WTC11 (cell line): ENCODE data around the gene ZBTB6. TPM values are rescaled to one million over a fixed set of nuclear protein-coding genes. Genes with fewer than 3 reads are reported as not detected.

Experiments used
- ATAC-seq: fragments of 200-7000 bp; cut with Tn5 transposase; 2 replicates; pipeline ENCODE4 v1.10.0; 2021; ENCODE audit warnings: mild to moderate bottlenecking, moderate library complexity
- CTCF ChIA-PET: fragments of 300-600 bp; sonication (Branson Sonifier 250); formaldehyde crosslinking; loops from one replicate; lab custom pipeline; 2021; ENCODE audit warnings: antibody characterized with exemption; lab: Charles Lee
- POLR2A ChIA-PET: fragments of 350-600 bp; sonication (Branson Sonifier 250); formaldehyde crosslinking; loops from one replicate; lab custom pipeline; 2021; ENCODE audit warnings: antibody characterized with exemption; lab: Charles Lee
- DNase-seq: peaks from one replicate; pipeline ENCODE4 v3.0.0; 2021; ENCODE audit warnings: low spot score
- H3K27ac Mint-ChIP-seq: 2 replicates; pipeline ENCODE4 v1.8.0; 2021; ENCODE audit warnings: mixed read lengths
- H3K27me3 Mint-ChIP-seq: 2 replicates; pipeline ENCODE4 v1.8.0; 2021; ENCODE audit warnings: low read depth, mild to moderate bottlenecking, moderate library complexity, mixed read lengths
- H3K36me3 Mint-ChIP-seq: 2 replicates; pipeline ENCODE4 v1.8.0; 2021; ENCODE audit warnings: mixed read lengths
- H3K4me1 Mint-ChIP-seq: 2 replicates; pipeline ENCODE4 v1.8.0; 2022; ENCODE audit warnings: mixed read lengths
- H3K4me3 Mint-ChIP-seq: 2 replicates; pipeline ENCODE4 v1.8.0; 2021; ENCODE audit warnings: mild to moderate bottlenecking, moderate library complexity, mixed read lengths
- H3K9me3 Mint-ChIP-seq: 2 replicates; pipeline ENCODE4 v1.8.0; 2021; ENCODE audit warnings: mixed read lengths
- CREM ChIP-seq: sonication (generic); formaldehyde crosslinking; IDR thresholded peaks from 2 replicates; pipeline ENCODE4 v1.8.1; 2022; ENCODE audit warnings: mild to moderate bottlenecking, missing genetic modification reagents, moderate library complexity
- ESRRA ChIP-seq: sonication (generic); formaldehyde crosslinking; IDR thresholded peaks from 2 replicates; pipeline ENCODE4 v1.8.1; 2022; ENCODE audit warnings: mild to moderate bottlenecking, missing genetic modification reagents, borderline replicate concordance
- FOXJ3 ChIP-seq: sonication (generic); formaldehyde crosslinking; IDR thresholded peaks from 2 replicates; pipeline ENCODE4 v1.9.0; 2021; ENCODE audit warnings: missing genetic modification reagents, mild to moderate bottlenecking, borderline replicate concordance
- FOXK1 ChIP-seq: sonication (generic); formaldehyde crosslinking; IDR thresholded peaks from 2 replicates; pipeline ENCODE4 v1.8.0; 2022; ENCODE audit warnings: mild to moderate bottlenecking, moderate library complexity, missing genetic modification reagents
- FOXP1 ChIP-seq: sonication (generic); formaldehyde crosslinking; IDR thresholded peaks from 2 replicates; pipeline ENCODE4 v1.8.0; 2022; ENCODE audit warnings: missing genetic modification reagents, mild to moderate bottlenecking, moderate library complexity, borderline replicate concordance
- GABPB1 ChIP-seq: sonication (generic); formaldehyde crosslinking; IDR thresholded peaks from 2 replicates; pipeline ENCODE4 v1.8.1; 2023; ENCODE audit warnings: mild to moderate bottlenecking, missing genetic modification reagents
- HMGA2 ChIP-seq: fragments of 250-450 bp; sonication (Bioruptor Pico); IDR thresholded peaks from 2 replicates; pipeline ENCODE4 v1.4.0; 2021; ENCODE audit warnings: mild to moderate bottlenecking, moderate library complexity
- KAT7 ChIP-seq: sonication (generic); formaldehyde crosslinking; IDR thresholded peaks from 2 replicates; pipeline ENCODE4 v1.8.1; 2023; ENCODE audit warnings: missing genetic modification reagents, mild to moderate bottlenecking, borderline replicate concordance
- NFYB ChIP-seq: sonication (generic); formaldehyde crosslinking; conservative IDR thresholded peaks from 2 replicates; pipeline ENCODE4 v1.8.0; 2022; ENCODE audit warnings: low read depth, missing genetic modification reagents
- SMAD4 ChIP-seq: sonication (generic); formaldehyde crosslinking; IDR thresholded peaks from 2 replicates; pipeline ENCODE4 v1.8.0; 2022; ENCODE audit warnings: mild to moderate bottlenecking, missing genetic modification reagents
- SOX15 ChIP-seq: fragments of 250-450 bp; sonication (Bioruptor Pico); IDR thresholded peaks from 2 replicates; pipeline ENCODE4 v1.9.0; 2021; ENCODE audit warnings: mild to moderate bottlenecking
- SP1 ChIP-seq: sonication (generic); formaldehyde crosslinking; conservative IDR thresholded peaks from 2 replicates; pipeline ENCODE4 v1.8.1; 2022; ENCODE audit warnings: missing genetic modification reagents
- ZBTB21 ChIP-seq: sonication (generic); formaldehyde crosslinking; IDR thresholded peaks from 2 replicates; pipeline ENCODE4 v1.8.1; 2023; ENCODE audit warnings: mild to moderate bottlenecking, missing genetic modification reagents, borderline replicate concordance
- ZNF219 ChIP-seq: sonication (generic); formaldehyde crosslinking; IDR thresholded peaks from 2 replicates; pipeline ENCODE4 v1.8.0; 2023; ENCODE audit warnings: missing genetic modification reagents, mild to moderate bottlenecking, borderline replicate concordance
- ZNF232 ChIP-seq: sonication (generic); formaldehyde crosslinking; IDR thresholded peaks from 2 replicates; pipeline ENCODE4 v1.8.0; 2022; ENCODE audit warnings: mild to moderate bottlenecking, missing genetic modification reagents
- ZNF263 ChIP-seq: sonication (generic); formaldehyde crosslinking; IDR thresholded peaks from 2 replicates; pipeline ENCODE4 v1.8.1; 2022; ENCODE audit warnings: low read depth, mild to moderate bottlenecking, moderate library complexity, missing genetic modification reagents
- ZNF396 ChIP-seq: fragments of 250-450 bp; sonication (Bioruptor Pico); IDR thresholded peaks from 2 replicates; pipeline ENCODE4 v1.8.0; 2021; ENCODE audit warnings: mild to moderate bottlenecking, moderate library complexity, borderline replicate concordance
- ZNF423 ChIP-seq: fragments of 250-450 bp; sonication (Bioruptor Pico); IDR thresholded peaks from 2 replicates; pipeline ENCODE4 v2.1.2; 2022; ENCODE audit warnings: mild to moderate bottlenecking, moderate library complexity
- total RNA-seq: library from RNA; stranded (reverse); gene quantifications from 3 replicates; pipeline ENCODE4 v1.2.3, GENCODE V29; 2021
- TF ChIP-seq, protein P1 (sequence below): sonication (generic); formaldehyde crosslinking; IDR thresholded peaks from 2 replicates; pipeline ENCODE4 v1.8.0; 2022; ENCODE audit warnings: mild to moderate bottlenecking, missing genetic modification reagents
- TF ChIP-seq, protein P2 (sequence below): fragments of 250-450 bp; sonication (Bioruptor Pico); IDR thresholded peaks from 2 replicates; pipeline ENCODE4 v1.8.0; 2021; ENCODE audit warnings: mild to moderate bottlenecking
- TF ChIP-seq, protein P3 (sequence below): sonication (generic); formaldehyde crosslinking; IDR thresholded peaks from 2 replicates; pipeline ENCODE4 v1.8.1; 2023; ENCODE audit warnings: mild to moderate bottlenecking, moderate library complexity, missing genetic modification reagents
- TF ChIP-seq, protein P4 (sequence below): sonication (generic); formaldehyde crosslinking; IDR thresholded peaks from 2 replicates; pipeline ENCODE4 v1.8.1; 2022; ENCODE audit warnings: low read depth, mild to moderate bottlenecking, moderate library complexity, missing genetic modification reagents, borderline replicate concordance
- TF ChIP-seq, protein P5 (sequence below): sonication (generic); formaldehyde crosslinking; IDR thresholded peaks from 2 replicates; pipeline ENCODE4 v1.8.1; 2023; ENCODE audit warnings: mild to moderate bottlenecking, missing genetic modification reagents, moderate library complexity
- TF ChIP-seq, protein P6 (sequence below): sonication (generic); formaldehyde crosslinking; IDR thresholded peaks from 2 replicates; pipeline ENCODE4 v1.8.0; 2022; ENCODE audit warnings: mild to moderate bottlenecking, missing genetic modification reagents
- TF ChIP-seq, protein P7 (sequence below): fragments of 250-450 bp; sonication (Bioruptor Pico); IDR thresholded peaks from 2 replicates; pipeline ENCODE4 v1.9.0; 2021; ENCODE audit warnings: moderate library complexity, mild to moderate bottlenecking, inconsistent platforms, borderline replicate concordance

ZBTB6 gene
- total RNA-seq, 1 experiment from 2014 or later = 9.0 TPM

DNA sequence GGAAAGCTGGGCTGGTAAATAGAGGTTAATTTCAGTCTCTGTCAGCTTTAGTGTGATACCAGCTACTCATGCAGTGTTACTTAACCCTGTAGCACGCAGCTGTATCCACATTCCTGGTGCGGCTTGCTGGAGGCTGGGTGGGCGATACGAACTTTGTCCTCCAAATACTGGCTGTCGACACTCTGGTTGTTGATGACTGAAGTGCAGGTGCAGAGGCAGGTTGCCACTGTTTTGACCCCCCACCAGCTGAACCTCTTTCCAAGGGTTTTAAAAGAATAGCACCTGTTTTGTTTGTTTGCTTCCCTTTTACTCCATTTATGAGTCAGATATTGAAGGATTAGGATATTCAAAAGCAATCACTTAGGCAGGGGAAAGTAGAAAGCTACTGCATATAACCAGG, 23.3 kb upstream of the ZBTB6 start:
- CTCF ChIA-PET = no interaction called here

DNA sequence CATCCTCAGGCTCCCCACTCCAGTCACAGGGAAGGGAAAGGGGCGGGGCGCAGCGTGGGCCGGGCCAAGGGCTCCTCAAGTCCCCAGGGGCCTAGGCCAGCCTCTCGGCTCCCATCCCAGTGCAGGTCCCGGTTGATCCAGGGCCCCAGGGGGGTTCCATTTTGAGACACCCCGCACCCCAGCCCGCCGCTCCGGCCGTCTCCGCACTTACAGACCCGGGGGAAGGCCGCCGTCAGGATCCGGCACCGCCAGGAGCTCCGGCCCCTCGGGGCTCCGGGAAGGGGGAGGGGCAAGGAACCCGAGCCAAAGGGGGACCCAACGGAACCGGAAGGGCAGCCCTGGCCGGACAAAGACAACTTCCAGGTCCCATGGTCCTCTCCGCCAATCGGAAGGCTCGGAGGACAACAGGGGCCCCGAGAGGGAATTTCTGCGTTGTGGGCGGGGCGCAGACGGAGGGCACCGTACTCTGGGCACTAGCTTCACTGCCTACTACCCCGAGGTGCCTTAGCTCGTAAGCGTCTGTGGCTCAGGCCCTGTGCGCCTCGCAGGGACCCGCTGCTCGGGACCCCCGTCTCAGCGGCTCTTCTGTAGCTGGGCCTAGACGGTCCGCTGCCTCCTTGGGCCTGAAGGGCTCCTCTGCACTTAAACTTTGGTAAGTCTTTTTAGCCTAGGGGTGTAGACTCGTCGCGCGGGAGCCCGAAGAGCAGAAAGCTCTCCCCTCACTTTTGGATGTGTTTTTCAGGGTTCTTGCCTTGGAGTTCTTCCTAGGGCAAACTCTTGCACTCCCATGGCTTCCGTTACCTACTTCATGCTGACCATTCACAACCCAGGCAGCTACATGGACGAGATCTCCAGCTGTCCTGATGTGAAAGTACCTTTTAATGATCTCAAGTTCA, 18.4 kb upstream of the ZBTB6 start, which contains the start of gene ZBTB26:
Gene ZBTB26, minus strand, starts transcription at position 287 of the 896 bp plus-strand sequence. CDS start 11,578 bp downstream, outside the sequence.
- Mint-ChIP-seq H3K27me3 (no peaks in the 10 kb centered on the region), H3K9me3 (no peaks in the 10 kb centered on the region), H3K4me1 (peaks cover 8% of the 10 kb centered on the region), H3K27ac (peak within 1 kb of the TSS; percentile 99), H3K36me3 (peaks cover 5% of the 10 kb centered on the region), H3K4me3 (no peak within 1 kb of the TSS)
- ChIA-PET CTCF (interaction anchor here (0.6 to 1.2 kb wide), 5 partner anchors 9 to 80 kb away, joined by 3 to 10 read pairs (median 5); partner anchors contain the start of gene RABGAP1), POLR2A (interaction anchor here (0.5 to 1.8 kb wide), 7 partner anchors 9 to 60 kb away, joined by 3 to 44 read pairs (median 4); partner anchors contain the start of genes RABGAP1, RC3H2 and ZBTB6)
- DNase-seq (peak; percentile 96), ATAC-seq (peak; percentile 97)
- TF ChIP-seq FOXK1 (CRISPR knock-in tag) = peak; percentile 68; the same call in 1 of the 2 replicates
- peak; percentile 95 for TF ChIP-seq KAT7
- peak; percentile 6; the same call in 1 of the 2 replicates for TF ChIP-seq ZNF423 (CRISPR knock-in tag)
- TF ChIP-seq ZNF263 (CRISPR knock-in tag) = no peak
- TF ChIP-seq, protein P1, sequence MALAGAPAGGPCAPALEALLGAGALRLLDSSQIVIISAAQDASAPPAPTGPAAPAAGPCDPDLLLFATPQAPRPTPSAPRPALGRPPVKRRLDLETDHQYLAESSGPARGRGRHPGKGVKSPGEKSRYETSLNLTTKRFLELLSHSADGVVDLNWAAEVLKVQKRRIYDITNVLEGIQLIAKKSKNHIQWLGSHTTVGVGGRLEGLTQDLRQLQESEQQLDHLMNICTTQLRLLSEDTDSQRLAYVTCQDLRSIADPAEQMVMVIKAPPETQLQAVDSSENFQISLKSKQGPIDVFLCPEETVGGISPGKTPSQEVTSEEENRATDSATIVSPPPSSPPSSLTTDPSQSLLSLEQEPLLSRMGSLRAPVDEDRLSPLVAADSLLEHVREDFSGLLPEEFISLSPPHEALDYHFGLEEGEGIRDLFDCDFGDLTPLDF (CRISPR knock-in tag) = no peak
- peak; percentile 77 for TF ChIP-seq SP1 (CRISPR knock-in tag)
- TF ChIP-seq ZNF219 (CRISPR knock-in tag) = no peak
- no peak for TF ChIP-seq FOXJ3
- TF ChIP-seq ESRRA (CRISPR knock-in tag) = no peak
- TF ChIP-seq SMAD4 (CRISPR knock-in tag) = no peak
- no peak for TF ChIP-seq ZNF396
- TF ChIP-seq, protein P2, sequence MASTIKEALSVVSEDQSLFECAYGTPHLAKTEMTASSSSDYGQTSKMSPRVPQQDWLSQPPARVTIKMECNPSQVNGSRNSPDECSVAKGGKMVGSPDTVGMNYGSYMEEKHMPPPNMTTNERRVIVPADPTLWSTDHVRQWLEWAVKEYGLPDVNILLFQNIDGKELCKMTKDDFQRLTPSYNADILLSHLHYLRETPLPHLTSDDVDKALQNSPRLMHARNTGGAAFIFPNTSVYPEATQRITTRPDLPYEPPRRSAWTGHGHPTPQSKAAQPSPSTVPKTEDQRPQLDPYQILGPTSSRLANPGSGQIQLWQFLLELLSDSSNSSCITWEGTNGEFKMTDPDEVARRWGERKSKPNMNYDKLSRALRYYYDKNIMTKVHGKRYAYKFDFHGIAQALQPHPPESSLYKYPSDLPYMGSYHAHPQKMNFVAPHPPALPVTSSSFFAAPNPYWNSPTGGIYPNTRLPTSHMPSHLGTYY (CRISPR knock-in tag) = no peak
- TF ChIP-seq, protein P3, sequence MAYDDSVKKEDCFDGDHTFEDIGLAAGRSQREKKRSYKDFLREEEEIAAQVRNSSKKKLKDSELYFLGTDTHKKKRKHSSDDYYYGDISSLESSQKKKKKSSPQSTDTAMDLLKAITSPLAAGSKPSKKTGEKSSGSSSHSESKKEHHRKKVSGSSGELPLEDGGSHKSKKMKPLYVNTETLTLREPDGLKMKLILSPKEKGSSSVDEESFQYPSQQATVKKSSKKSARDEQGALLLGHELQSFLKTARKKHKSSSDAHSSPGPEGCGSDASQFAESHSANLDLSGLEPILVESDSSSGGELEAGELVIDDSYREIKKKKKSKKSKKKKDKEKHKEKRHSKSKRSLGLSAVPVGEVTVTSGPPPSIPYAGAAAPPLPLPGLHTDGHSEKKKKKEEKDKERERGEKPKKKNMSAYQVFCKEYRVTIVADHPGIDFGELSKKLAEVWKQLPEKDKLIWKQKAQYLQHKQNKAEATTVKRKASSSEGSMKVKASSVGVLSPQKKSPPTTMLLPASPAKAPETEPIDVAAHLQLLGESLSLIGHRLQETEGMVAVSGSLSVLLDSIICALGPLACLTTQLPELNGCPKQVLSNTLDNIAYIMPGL (CRISPR knock-in tag) = no peak; the same call in 1 of the 2 replicates
- TF ChIP-seq GABPB1 = peak; percentile 36; the same call in 1 of the 2 replicates
- 0 out of 2 replicates have a peak, but pooled peaks have one; percentile 37 for TF ChIP-seq ZBTB21 (CRISPR knock-in tag)
- peak; percentile 73 for TF ChIP-seq NFYB (CRISPR knock-in tag)
- no peak for TF ChIP-seq SOX15 (CRISPR knock-in tag)
- no peak for TF ChIP-seq HMGA2 (CRISPR knock-in tag)
- TF ChIP-seq FOXP1 (CRISPR knock-in tag) = no peak
- TF ChIP-seq, protein P4, sequence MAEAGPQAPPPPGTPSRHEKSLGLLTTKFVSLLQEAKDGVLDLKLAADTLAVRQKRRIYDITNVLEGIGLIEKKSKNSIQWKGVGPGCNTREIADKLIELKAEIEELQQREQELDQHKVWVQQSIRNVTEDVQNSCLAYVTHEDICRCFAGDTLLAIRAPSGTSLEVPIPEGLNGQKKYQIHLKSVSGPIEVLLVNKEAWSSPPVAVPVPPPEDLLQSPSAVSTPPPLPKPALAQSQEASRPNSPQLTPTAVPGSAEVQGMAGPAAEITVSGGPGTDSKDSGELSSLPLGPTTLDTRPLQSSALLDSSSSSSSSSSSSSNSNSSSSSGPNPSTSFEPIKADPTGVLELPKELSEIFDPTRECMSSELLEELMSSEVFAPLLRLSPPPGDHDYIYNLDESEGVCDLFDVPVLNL (CRISPR knock-in tag) = no peak
- TF ChIP-seq, protein P5, sequence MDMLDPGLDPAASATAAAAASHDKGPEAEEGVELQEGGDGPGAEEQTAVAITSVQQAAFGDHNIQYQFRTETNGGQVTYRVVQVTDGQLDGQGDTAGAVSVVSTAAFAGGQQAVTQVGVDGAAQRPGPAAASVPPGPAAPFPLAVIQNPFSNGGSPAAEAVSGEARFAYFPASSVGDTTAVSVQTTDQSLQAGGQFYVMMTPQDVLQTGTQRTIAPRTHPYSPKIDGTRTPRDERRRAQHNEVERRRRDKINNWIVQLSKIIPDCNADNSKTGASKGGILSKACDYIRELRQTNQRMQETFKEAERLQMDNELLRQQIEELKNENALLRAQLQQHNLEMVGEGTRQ (CRISPR knock-in tag) = peak; percentile 81
- peak; percentile 76 for TF ChIP-seq CREM (CRISPR knock-in tag)
- no peak for TF ChIP-seq ZNF232 (CRISPR knock-in tag)
- TF ChIP-seq, protein P6, sequence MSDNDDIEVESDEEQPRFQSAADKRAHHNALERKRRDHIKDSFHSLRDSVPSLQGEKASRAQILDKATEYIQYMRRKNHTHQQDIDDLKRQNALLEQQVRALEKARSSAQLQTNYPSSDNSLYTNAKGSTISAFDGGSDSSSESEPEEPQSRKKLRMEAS (CRISPR knock-in tag) = peak; percentile 50; the same call in 1 of the 2 replicates

More for the DNA sequence above, 23.3 kb upstream of the ZBTB6 start:
- POLR2A ChIA-PET = no interaction called here
- no peak overlapping the region for H3K27ac Mint-ChIP-seq
- H3K4me3 Mint-ChIP-seq = no peak overlapping the region
- peaks cover 16% of the 10 kb centered on the region for H3K36me3 Mint-ChIP-seq
- no peak for ATAC-seq
- peaks cover 11% of the 10 kb centered on the region for H3K4me1 Mint-ChIP-seq
- no peaks in the 10 kb centered on the region for H3K9me3 Mint-ChIP-seq
- no peaks in the 10 kb centered on the region; the same call in 1 of the 2 replicates for H3K27me3 Mint-ChIP-seq
- DNase-seq = no peak
- TF ChIP-seq, protein P7, sequence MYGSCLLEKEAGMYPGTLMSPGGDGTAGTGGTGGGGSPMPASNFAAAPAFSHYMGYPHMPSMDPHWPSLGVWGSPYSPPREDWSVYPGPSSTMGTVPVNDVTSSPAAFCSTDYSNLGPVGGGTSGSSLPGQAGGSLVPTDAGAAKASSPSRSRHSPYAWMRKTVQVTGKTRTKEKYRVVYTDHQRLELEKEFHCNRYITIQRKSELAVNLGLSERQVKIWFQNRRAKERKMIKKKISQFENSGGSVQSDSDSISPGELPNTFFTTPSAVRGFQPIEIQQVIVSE (CRISPR knock-in tag) = no peak
- peak; percentile 71 for TF ChIP-seq GABPB1
